ENCODE results near the gene DCLRE1C. TPM values are rescaled to one million over a fixed set of nuclear protein-coding genes. Genes with fewer than 3 reads are reported as not detected.

Gene DCLRE1C
- total RNA-seq, 6 experiments from 2014 or later: 1.7 to 5.0 (median 3.0) TPM

DNA sequence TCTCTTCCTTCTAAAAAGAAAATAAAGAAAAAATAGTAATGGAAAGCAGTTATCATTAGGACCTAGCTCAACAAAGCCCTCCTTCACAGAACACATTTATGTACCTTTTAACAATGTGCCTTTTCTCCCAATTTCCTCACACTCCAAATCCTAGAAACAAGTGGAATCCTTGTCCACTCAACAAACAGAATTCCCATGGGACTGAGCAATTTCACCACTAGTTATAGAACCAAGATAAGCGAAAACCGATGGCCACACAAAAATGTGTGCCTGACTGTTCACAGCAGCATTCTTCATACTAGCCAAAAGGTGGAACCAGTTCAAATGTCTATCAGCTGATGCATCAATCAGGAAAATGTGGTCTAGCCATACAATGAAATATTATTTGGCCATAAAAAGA lies 17.3 kb downstream of the DCLRE1C start:
- no peaks in the 10 kb centered on the region for H3K4me1 ChIP-seq
- DNase-seq: no peak
- H3K27me3 ChIP-seq: no peaks in the 10 kb centered on the region
- H3K27ac ChIP-seq: no peak overlapping the region
- H3K36me3 ChIP-seq: peaks cover 0 to 20% (median 4%) of the 10 kb centered on the region in 4 donors
- no peak for ATAC-seq
- WGBS (ENCODE audit: insufficient coverage, low coverage, low lambda C conversion rate, missing lambda C conversion rate): no CpG with 5 or more reads among the region's 2 CpGs
- TF ChIP-seq POLR2A (IDR thresholded peaks at IDR 0.05): no peak
- TF ChIP-seq, protein P1, sequence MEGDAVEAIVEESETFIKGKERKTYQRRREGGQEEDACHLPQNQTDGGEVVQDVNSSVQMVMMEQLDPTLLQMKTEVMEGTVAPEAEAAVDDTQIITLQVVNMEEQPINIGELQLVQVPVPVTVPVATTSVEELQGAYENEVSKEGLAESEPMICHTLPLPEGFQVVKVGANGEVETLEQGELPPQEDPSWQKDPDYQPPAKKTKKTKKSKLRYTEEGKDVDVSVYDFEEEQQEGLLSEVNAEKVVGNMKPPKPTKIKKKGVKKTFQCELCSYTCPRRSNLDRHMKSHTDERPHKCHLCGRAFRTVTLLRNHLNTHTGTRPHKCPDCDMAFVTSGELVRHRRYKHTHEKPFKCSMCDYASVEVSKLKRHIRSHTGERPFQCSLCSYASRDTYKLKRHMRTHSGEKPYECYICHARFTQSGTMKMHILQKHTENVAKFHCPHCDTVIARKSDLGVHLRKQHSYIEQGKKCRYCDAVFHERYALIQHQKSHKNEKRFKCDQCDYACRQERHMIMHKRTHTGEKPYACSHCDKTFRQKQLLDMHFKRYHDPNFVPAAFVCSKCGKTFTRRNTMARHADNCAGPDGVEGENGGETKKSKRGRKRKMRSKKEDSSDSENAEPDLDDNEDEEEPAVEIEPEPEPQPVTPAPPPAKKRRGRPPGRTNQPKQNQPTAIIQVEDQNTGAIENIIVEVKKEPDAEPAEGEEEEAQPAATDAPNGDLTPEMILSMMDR (IDR thresholded peaks at IDR 0.05): no peak
- intact Hi-C loops (cut with DNase I): no loop called here
- no peaks in the 10 kb centered on the region for H3K9me3 ChIP-seq
- H3K4me3 ChIP-seq: no peak overlapping the region

DNA sequence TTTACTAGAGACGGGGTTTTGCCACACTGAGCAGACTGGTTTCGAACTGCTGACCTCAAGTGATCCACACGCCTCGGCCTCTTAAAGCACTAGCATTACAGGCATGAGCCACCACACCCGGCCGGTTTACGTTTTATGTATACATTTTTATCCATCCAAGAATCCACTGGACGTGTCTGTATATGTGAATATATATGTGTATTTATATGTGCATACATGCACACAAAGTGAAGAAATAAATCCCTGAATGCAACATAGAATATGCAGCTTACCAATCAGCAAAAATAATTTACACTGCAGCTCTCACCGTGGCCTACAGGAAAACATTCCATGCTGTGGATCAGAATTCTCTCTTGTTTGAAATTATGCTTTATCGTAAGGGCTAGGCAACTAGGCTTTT lies 23.3 kb downstream of the DCLRE1C start:
- TF ChIP-seq, protein P1 (IDR thresholded peaks at IDR 0.05): no peak
- no peak for TF ChIP-seq POLR2A (IDR thresholded peaks at IDR 0.05)
- H3K36me3 ChIP-seq: peaks cover 0 to 24% (median 5%) of the 10 kb centered on the region in 4 donors
- no peak for ATAC-seq
- no peaks in the 10 kb centered on the region for H3K4me1 ChIP-seq
- H3K9me3 ChIP-seq: no peaks in the 10 kb centered on the region
- 98% methylated on average over 10 of the region's 10 CpGs for WGBS (ENCODE audit: insufficient coverage, low coverage, low lambda C conversion rate, missing lambda C conversion rate)
- H3K4me3 ChIP-seq: no peak overlapping the region
- no peaks in the 10 kb centered on the region for H3K27me3 ChIP-seq
- H3K27ac ChIP-seq: no peak overlapping the region
- intact Hi-C loops (cut with DNase I): no loop called here
- no peak for DNase-seq

DNA sequence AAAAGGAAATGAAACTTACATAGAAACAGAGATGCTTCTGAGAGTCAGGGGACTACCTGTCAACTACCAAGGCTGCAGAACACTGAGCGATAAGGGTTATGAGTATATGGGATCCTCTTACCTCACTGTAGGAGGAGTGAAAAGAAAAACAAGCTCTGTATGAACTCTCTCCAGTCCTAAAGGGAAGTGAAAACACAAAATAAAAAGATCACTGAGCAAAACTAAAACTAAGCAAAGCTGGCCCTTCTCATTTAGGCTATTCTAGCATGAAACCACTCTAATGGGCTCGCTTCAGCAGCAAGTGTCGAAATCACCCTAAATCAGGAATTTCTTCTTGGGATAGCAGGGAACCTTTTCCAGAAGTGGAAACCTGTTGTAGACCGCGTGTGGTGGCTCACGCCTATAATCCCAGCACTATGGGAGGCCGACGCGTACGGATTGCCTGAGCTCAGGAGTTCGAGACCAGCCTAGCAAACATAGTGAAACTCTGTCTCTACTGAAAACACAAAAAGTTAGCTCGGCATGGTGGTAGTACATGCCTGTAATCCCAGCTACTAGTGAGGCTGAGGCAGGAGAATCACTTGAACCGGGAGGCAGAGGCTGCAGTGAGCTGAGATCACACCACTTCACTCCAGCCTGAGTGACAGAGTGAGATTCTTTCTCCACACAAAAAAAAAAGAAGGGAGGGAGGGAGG lies 27.0 kb downstream of the DCLRE1C start:
- Histone ChIP-seq H3K9me3 (no peaks in the 10 kb centered on the region), H3K27me3 (no peaks in the 10 kb centered on the region), H3K27ac (no peak overlapping the region), H3K4me1 (no peaks in the 10 kb centered on the region), H3K36me3 (peaks cover 0 to 6% (median 2%) of the 10 kb centered on the region in 4 donors), H3K4me3 (no peak overlapping the region)
- TF ChIP-seq POLR2A (IDR thresholded peaks at IDR 0.05): no peak
- TF ChIP-seq, protein P1 (IDR thresholded peaks at IDR 0.05): no peak
- DNase-seq (no peak), ATAC-seq (peak in 2 of 4 donors; percentile 16 to 50)
- intact Hi-C loops (cut with DNase I): no loop called here
- 96% methylated on average over 8 of the region's 13 CpGs for WGBS (ENCODE audit: insufficient coverage, low coverage, low lambda C conversion rate, missing lambda C conversion rate)

DNA sequence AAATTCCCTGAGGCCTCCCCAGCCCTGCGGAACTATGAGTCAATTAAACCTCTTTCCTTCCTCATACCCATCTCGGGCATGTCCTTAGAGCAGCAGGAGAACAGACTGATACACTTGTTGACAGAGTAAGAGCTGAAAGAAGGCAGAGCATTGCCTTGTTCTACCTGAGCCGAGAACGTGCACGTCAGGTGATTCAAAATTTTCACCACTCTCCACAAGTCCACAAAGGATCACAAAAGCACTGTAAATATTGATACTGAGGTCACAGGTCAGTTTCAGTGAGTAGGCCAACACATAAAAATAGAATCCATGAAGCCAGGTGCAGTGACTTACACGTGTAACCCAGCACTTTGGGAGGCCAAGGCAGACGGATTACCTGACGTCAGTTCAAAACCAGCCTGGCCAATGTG lies 27.8 kb downstream of the DCLRE1C start:
- no peaks in the 10 kb centered on the region for H3K4me1 ChIP-seq
- ATAC-seq (peak; percentile 50 to 85 (median 75)), DNase-seq (no peak)
- TF ChIP-seq, protein P1 (IDR thresholded peaks at IDR 0.05): no peak
- no peak for TF ChIP-seq POLR2A (IDR thresholded peaks at IDR 0.05)
- peaks cover 0 to 5% (median 0%) of the 10 kb centered on the region in 4 donors for H3K36me3 ChIP-seq
- no peak overlapping the region for H3K27ac ChIP-seq
- no peaks in the 10 kb centered on the region for H3K9me3 ChIP-seq
- H3K27me3 ChIP-seq: no peaks in the 10 kb centered on the region
- intact Hi-C loops (cut with DNase I): no loop called here
- WGBS (ENCODE audit: insufficient coverage, low coverage, low lambda C conversion rate, missing lambda C conversion rate): 53% methylated on average over 7 of the region's 8 CpGs
- no peak overlapping the region for H3K4me3 ChIP-seq
